Stimulated activated CD8-positive, alpha-beta memory T cell treated with anti-CD3 and anti-CD28 coated beads, Interleukin-15, amount 100 ng/mL, for 4 hours (primary cell): ENCODE results near the gene AIFM3.

ENCODE experiments used
- DNase-seq, 2 donors: peaks; one replicate each; pipeline ENCODE4 v3.0.0-alpha.2; 2020; ENCODE audit warnings: low read depth in 2 of 2

Gene AIFM3

GRCh38 chr22:21028277-21029251 lies 61.5 kb downstream of the AIFM3 start:
- no peak for DNase-seq

- no peak for DNase-seq
These were observed 62.5 kb downstream of the AIFM3 start for GRCh38 chr22:21029486-21030025.

GRCh38 chr22:21030032-21030431 lies 63.0 kb downstream of the AIFM3 start:
- no peak for DNase-seq
